ENCODE results near the gene LHX4. TPM values are rescaled to one million over a fixed set of nuclear protein-coding genes. Genes with fewer than 3 reads are reported as not detected.

Gene LHX4
- polyA plus RNA-seq, 1 donor = 4.6 TPM

- DNase-seq = no peak
Measured at GRCh38 chr1:180243517-180244221, 13.6 kb downstream of the LHX4 start.

- DNase-seq = no peak
Measured at GRCh38 chr1:180244840-180245239, 14.8 kb downstream of the LHX4 start.

- no peak for DNase-seq
Measured at GRCh38 chr1:180246579-180246978, 16.5 kb downstream of the LHX4 start.

- no peak for DNase-seq
Measured at GRCh38 chr1:180247061-180247460, 17.0 kb downstream of the LHX4 start.

DNA sequence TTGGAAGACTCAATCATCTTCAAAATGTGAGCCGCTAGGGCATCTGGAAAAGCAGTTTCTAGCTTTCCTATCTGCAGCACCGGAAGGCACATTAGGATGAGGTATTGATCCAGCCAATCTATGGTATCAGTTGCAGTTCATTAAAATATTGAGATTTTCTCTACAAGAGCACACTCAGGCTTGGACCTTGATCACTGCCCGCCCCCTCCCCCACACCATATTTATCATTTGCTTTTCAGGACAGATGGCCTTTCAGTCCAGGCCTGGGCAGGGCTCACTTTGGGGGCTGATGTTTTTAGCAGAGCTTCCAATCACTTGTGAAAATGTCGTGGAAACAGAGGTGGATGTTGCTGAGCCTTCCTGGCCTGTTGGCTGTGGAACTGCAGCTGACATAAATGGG, 17.5 kb downstream of the LHX4 start:
- no peak for DNase-seq

DNA sequence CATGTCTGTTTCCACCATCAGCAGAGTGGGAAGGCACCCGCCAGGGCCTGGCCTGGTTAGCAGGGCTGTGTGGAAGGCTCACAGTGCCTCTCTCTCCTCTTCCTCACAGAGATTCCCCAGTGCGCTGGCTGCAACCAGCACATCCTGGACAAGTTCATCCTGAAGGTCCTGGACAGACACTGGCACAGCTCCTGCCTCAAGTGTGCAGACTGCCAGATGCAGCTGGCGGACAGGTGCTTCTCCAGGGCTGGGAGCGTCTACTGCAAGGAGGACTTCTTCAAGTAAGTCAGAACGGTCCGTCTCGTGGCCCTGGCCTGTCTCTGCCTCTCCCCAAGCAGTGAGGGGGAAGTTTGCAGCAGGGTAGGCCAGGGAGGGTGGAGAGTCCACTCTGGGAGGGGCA, 18.1 kb downstream of the LHX4 start:
- DNase-seq = no peak

DNA sequence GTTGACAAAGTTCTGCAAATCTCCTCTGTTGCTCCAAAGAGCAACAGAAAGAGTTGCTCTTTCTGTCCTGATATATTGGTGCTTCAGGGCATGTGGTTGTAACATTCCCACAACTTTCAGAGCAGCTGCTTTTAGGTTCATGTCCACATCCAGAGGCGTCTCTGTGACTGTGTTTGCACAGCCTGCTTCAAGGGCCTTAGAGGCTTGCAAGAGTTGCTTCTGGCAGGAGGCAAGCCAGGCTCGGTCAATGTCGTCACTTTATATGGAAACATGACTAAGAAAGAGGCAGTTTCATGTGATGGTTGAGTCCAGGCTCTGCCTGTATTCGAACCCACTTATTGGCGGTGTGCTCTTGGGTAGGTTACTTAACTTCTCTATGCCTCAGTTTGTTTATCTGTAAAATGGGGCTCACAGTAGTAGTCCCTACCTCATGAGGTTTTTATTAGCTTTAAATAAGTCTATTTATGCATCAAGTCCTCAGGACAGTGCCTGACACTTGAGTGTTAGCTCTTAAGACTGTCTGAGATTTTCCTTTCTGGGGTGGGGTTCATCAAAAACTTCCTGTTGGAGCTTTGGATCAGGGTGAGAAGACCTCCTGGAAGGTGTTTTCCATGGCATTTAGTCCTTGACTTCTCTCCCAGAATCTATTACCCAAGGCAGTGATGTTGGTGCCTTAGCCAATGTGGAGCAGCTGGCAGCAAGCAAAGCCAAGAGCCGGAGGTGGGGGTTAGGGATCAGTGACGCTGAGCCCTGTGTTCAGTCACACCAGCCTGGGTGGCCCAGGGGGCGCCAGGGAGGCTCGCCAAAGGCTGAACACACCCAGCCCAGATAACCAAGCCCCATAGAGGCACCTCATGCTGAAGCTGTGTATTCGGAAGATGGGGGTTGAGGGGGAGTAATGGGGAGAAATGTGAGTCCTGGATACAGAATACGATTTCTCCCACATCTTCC, 18.9 kb downstream of the LHX4 start:
- no peak for DNase-seq

DNA sequence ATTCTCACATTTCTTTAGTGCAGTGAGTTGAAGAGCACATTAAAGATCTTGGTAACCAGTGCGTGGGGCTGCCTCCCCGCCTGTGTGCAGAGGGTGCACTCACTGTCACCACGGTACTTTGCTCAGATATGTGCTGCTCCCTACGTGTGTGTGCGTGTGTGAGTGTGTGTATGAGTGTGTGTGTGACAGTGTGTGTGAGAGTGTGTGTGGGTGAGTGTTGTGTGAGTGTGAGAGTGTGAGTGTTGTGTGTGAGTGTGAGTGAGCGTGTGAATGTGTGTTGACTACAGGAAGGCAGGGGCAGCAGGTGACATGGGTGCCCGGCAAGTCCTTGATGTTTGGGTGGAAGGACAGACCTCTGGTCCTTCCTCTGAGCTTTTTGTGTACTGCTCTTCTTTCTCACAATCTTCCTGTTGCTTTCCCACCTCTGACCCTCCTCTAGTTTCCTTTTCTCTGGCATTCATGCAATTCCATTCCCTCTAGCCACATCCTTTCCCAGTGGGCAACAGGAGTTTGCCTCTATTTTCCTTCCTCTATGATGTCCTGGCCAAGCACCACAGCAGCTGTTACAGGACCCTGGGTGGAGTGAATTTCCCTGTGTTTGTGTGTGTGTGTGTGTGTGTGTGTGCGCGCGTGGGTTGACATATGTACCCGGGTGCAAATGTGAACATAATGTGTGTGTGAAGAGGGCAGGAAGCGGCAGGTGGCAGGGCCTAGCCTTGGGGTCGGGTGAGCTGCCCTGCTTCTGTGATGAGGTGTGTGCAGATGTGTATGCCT, 19.8 kb downstream of the LHX4 start:
- DNase-seq = no peak

- DNase-seq = no peak
Measured at GRCh38 chr1:180250499-180250770, 20.4 kb downstream of the LHX4 start.

- DNase-seq = no peak
Measured at GRCh38 chr1:180250883-180251509, 20.9 kb downstream of the LHX4 start.

DNA sequence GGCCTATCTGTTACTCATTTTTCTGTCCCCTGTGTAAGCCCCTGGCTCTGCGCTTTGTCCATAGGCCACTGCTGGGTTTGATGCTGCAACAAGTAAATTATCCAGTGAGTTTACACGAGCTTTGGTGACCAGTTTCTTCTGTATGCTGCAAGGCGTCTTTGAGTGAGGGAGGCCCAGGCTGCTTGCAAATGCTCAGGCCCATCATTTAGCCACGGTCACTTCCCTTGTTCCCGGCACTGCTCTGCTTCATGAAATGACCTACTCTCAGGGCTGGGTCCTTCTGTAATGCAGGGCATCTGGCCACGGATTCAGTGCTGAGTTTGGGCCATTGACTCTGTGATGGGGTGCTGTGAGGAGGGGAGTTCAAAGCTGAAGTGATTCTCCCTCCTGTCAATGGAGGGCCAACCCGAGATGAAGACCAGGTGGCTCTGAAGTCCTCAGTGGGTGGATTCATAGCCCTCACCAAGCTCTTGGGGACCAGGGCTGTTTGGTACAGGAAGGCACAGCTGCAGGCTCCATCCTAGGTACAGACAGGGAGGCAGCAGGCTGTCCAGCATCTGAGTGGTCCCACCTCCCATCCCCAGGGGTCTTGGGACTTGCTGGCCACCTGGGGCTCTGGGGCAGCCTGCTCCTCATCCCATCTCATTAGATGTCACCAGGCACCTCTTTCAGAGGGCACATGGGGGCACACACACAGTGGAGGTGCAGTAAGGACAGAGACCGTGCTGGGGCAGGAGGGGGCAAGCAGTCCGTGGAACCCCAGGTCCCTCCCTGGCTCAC, 21.7 kb downstream of the LHX4 start:
- DNase-seq = no peak

DNA sequence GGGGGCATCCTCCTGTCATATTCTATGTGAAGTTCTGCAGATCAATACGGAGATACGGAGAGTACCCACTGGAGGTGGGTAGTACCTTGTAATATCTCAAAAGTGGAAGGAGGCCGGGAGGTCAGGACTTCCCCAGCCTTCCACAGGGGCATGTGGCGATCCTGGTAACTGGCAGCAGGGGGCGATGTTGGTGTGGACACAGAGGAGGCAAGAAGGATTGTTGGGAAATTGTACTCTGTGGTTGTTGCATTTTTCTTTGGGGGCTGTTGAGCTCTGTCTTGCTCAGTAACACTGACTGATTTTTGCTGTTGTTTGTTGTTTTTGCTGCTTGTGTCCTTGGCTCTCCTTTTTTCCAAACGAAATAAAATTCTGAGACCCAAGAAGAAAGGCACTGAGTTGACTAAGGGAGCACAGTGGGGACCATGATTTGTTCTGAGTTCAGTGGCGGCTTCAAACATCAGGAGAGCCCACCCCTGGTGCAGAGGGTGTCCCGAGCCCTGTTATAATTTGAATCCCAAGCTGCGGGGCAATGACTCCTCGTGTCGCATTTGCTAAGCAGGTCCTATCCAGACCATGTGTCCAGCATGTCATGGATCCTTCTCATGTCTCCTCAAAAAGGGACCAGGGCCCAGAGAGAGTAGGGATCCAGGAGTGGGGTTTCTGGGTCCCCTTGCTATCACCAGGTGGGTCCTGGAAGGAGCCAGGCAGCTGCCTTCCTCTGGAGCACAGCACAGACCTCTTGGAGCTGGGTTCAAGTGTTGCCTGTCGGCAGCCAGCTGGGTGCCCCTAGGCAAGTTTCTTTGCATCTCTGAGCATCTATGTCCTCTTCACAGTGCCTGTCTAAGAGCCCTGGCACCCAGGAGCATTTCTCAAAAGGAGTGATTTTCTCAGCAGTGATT, 22.8 kb downstream of the LHX4 start:
- no peak for DNase-seq

GRCh38 chr1:180253585-180254495, 23.8 kb downstream of the LHX4 start:
- no peak for DNase-seq

DNA sequence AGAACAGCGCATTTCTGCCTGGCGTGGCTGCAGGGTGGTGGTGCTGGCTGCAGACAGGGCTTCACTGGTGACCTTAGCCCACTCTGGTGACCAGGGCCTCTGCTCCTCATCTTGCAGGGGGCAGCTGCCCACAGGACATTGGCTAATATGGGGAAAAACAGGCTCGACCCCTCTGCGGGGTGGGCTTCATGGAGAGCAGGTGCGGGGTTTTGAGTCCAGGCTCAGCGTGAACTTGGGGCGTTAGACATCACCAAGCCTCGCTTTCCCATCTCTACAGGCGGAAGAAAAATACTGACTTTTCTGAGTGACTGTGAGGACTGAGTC, 24.4 kb downstream of the LHX4 start:
- no peak for DNase-seq

DNA sequence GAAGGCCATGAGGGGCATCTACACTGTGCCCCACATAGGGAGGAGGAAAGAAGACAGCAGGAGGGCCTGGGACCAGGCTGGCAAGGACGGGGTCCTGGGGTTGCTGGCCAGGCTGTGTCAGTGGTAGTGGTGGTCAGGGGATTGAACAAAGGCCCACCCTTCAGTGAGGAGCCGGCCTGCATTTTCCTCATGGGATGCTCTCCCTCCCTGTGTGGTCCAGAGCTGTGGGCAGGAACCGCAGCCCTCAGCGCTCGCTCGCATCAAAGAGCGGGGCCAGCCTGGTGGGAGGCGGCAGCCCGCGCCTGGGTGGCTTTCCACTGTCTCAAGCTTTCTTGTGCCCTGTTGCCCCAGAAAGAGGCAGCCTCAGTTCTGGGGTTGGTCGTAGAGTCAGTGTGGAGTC, 24.8 kb downstream of the LHX4 start:
- DNase-seq = no peak

GRCh38 chr1:180255536-180256340, 25.7 kb downstream of the LHX4 start:
- no peak for DNase-seq

DNA sequence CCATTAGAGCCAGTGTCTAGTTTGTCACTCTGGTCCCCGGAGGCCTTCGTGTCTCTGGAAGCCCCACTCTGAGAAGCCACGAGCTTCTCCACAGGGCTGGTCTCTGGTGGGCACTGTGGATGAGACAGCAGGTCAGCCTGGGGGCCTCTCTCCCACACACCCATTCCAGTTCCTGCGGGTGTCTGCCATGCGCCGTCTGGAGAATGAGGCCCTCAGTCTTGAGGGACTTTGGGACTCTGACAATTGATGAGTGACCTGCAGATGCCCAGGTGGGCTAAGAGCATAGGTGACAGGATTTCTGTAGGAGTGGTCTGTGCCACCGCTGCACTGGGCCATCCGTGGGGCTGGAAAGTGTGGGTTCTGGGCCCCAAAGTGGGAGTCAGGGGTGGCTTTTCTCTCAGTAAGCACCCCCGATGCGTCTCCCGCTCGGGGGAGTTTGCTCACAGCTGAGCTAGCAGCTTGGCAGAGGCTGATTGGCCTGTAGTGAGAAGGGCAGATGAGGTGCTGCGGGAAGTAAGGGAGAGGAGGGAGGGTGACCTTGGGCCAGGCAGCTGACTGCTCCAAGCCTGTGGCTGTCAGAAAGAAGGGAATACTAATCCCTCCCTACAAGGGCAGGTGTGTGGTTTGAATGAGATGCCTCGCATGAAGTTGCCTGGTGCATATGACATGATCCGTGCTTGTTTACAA, 26.4 kb downstream of the LHX4 start:
- DNase-seq = no peak

GRCh38 chr1:180257028-180257386, 26.9 kb downstream of the LHX4 start:
- DNase-seq = no peak
